GM12873 (cell line): ENCODE measurements around the gene CAMKK2.

ENCODE experiments used
- CTCF ChIP-seq: IDR thresholded peaks from 2 replicates; pipeline ENCODE4 v1.5.1; 2012; ENCODE audit warnings: low read depth, mild to moderate bottlenecking, moderate library complexity, low read length, control low read depth; ENCODE audit not compliant: insufficient read depth; ENCODE audit errors: missing control alignments

The CAMKK2 gene

DNA sequence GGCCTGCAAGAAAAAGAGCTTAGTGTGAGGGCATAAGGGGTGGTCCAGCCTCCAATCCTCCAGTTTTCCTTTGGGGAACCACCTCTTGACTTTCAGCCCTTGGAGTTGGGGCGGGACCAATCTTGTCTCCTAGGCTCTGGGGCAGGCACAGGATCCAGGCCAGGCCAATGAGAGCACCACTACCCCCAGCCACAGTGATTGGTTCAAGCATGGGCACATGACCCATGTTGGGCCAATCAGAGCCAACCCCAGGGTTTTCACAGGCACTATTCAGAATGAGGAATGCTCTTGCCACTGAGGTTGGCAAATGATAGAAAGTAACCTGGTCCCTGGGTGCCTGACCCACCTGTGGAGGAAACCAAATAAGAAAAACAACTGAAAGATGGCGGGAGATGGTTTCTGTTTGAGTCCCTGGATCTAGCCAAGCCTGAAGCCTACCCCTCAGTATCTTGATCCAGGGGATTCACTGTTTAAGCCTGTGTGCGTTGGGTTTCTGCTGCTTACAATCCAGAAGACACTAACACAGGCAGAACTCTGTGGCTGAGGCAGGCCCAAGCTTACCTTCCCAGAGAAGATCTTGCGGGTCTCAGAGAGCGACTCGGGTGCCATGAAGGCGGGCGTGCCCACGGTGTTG, 43.7 kb downstream of the CAMKK2 start:
- TF ChIP-seq CTCF = no peak

DNA sequence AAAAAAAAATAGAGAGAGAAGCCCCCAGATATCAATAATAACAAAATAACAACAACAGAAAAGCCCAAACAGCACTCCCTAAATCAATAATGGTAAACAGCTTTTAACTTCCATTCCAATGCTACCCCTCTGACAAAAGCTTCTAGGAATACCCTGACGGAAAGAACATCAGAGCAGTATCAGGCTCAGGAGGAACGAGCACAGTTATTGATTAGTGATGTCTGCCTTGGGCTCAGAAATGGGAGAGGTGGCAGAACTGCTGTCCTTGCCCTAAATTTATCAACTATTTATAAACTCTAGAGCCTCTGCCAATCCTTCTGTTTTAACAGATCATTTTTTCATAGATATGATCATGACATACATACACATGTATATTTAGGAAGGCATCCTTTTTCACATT, 44.7 kb downstream of the CAMKK2 start:
- no peak for TF ChIP-seq CTCF

- no peak for TF ChIP-seq CTCF
These were observed 46.1 kb downstream of the CAMKK2 start for GRCh38 chr12:121250359-121250758.

DNA sequence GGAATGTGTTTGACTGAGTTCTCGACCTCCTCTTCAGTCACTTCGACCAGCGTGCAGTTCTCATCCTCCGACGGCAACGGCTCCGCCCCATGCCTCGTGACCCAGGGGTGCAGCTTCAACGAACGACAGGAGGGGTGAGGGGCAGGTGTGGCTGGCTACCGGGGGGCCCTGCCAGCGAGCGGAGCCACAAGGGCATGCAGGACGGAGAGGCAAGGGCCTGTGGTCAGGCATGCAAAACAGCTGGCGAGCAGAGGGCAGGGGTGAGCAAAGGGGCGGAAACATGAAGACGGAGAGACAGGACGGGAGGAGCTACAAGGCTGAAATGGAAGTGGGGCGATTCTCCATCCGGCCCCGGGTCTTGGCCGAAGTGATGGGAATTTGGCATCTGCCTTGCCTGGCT, 47.9 kb downstream of the CAMKK2 start:
- TF ChIP-seq CTCF = no peak

- no peak for TF ChIP-seq CTCF
These were observed 49.5 kb downstream of the CAMKK2 start for GRCh38 chr12:121246893-121247557.

DNA sequence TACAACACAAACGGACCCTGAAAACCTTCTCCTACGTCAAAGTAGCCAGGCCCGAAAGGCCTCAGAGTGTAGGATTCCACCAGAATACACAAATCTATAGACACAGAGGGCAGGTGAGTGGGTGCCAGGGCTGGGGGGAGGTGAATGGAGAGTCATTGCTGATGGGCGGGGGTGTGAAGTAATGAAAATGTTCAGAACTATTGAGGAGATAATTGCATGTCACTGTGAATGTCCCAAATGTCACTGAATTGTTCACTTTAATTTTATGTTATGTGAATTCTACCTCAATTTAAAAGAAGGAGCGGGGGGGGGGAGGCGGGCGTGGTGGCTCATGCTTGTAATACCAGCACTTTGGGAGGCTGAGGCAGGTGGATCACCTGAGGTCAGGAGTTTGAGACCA, 50.6 kb downstream of the CAMKK2 start:
- TF ChIP-seq CTCF = no peak

- no peak for TF ChIP-seq CTCF
These were observed 51.5 kb downstream of the CAMKK2 start for GRCh38 chr12:121245031-121245430.
